SU-DHL-6 (cell line): ENCODE data around the gene SLC38A8.

ENCODE experiments used
- H2AFZ ChIP-seq: fragments of 200-600 bp; sonication (generic); 2 replicates; pipeline ENCODE4 v1.6.1; 2014; ENCODE audit warnings: low read depth, mild to moderate bottlenecking, moderate library complexity, mixed read lengths, antibody characterized with exemption, low read length; ENCODE audit not compliant: severe bottlenecking
- H3F3A ChIP-seq: fragments of 200-600 bp; shearing (Covaris generic); 2 replicates; pipeline ENCODE4 v1.6.0; 2016; ENCODE audit warnings: antibody characterized with exemption, mild to moderate bottlenecking; ENCODE audit not compliant: insufficient read depth
- H3K27ac ChIP-seq: fragments of 200-600 bp; sonication (generic); 2 replicates; pipeline ENCODE4 v1.5.1; 2016; ENCODE audit warnings: low read depth, mild to moderate bottlenecking, low read length, moderate library complexity, mixed read lengths
- H3K27me3 ChIP-seq: fragments of 200-600 bp; sonication (generic), shearing (Covaris generic); 2 replicates; pipeline ENCODE4 v1.6.0; 2014; ENCODE audit warnings: mild to moderate bottlenecking, low read length
- H3K36me3 ChIP-seq: fragments of 200-600 bp; sonication (generic); 2 replicates; pipeline ENCODE4 v1.6.1; 2014; ENCODE audit warnings: mild to moderate bottlenecking, low read length, mixed read lengths
- H3K4me2 ChIP-seq: fragments of 300-600, 200-600 bp; shearing (Covaris generic), sonication (generic); 2 replicates; pipeline ENCODE4 v1.6.0; 2014; ENCODE audit warnings: low read length, low read depth, mild to moderate bottlenecking; ENCODE audit not compliant: poor library complexity, severe bottlenecking
- H3K4me3 ChIP-seq: fragments of 200-600 bp; sonication (generic); 2 replicates; pipeline ENCODE4 v1.5.1; 2014; ENCODE audit warnings: antibody characterized with exemption, low read length, mild to moderate bottlenecking, mixed read lengths; ENCODE audit not compliant: insufficient read depth, poor library complexity, severe bottlenecking
- H3K79me2 ChIP-seq: fragments of 200-600 bp; sonication (generic); 2 replicates; pipeline ENCODE4 v1.6.1; 2014; ENCODE audit warnings: mild to moderate bottlenecking, low read length, moderate library complexity; ENCODE audit not compliant: insufficient read depth
- H3K9ac ChIP-seq: fragments of 200-600 bp; sonication (generic); 2 replicates; pipeline ENCODE4 v1.7.0; 2014; ENCODE audit warnings: mild to moderate bottlenecking, low read length
- H3K9me2 ChIP-seq: fragments of 200-600 bp; sonication (generic); replicated peaks from 2 replicates; pipeline ENCODE4 v1.6.1; 2014; ENCODE audit warnings: low read length; ENCODE audit not compliant: insufficient read depth
- H3K9me3 ChIP-seq: fragments of 200-600 bp; sonication (generic); 2 replicates; pipeline ENCODE4 v1.6.1; 2014; ENCODE audit warnings: low read length, mixed read lengths; ENCODE audit not compliant: insufficient read depth
- H4K20me1 ChIP-seq: fragments of 200-600 bp; sonication (generic); 2 replicates; pipeline ENCODE4 v1.6.1; 2014; ENCODE audit warnings: low read depth, mild to moderate bottlenecking, antibody characterized with exemption, low read length, moderate library complexity, mixed read lengths
- CTCF ChIP-seq: fragments of 200-600 bp; sonication (generic); IDR thresholded peaks from one replicate; pipeline ENCODE4 v1.5.1; 2017; ENCODE audit warnings: antibody characterized with exemption, mild to moderate bottlenecking, low read length, moderate library complexity; ENCODE audit not compliant: insufficient read depth, poor library complexity, severe bottlenecking
- EZH2phosphoT487 ChIP-seq: fragments of 200-600 bp; sonication (generic), shearing (Covaris generic); conservative IDR thresholded peaks from 2 replicates; pipeline ENCODE4 v1.6.1; 2018; ENCODE audit warnings: mild to moderate bottlenecking, antibody characterized with exemption, low read length, moderate library complexity, mixed read lengths

SLC38A8 gene

DNA sequence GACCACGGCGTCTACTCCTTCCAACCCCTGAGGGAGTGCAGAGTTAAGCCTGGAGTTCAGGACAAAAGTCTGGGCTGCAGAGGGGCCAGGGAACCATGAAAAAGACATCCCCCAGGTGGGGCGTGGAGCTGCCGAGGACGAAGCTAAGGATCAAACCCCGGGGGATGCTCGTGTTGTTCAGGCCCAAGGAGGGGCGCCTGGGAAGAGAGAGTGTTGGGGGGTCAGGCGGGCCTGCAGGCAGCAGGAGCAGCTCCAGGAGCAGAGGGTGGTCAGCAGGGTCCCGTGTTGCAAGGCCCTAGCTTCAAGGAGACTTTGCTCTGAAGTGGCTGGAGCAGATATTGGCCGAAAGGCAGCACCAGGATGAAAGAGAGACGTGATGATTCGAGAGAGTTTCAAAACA lies 47.9 kb downstream of the SLC38A8 start:
- no peak for TF ChIP-seq EZH2phosphoT487
- no peak for TF ChIP-seq CTCF
- H3K9ac ChIP-seq, result no peak overlapping the region
- no peak overlapping the region for H3K4me3 ChIP-seq
- no peak overlapping the region for H3K4me2 ChIP-seq
- no peaks in the 10 kb centered on the region for H3K9me3 ChIP-seq
- H3K79me2 ChIP-seq, result no peaks in the 10 kb centered on the region
- no peaks in the 10 kb centered on the region for H3K27me3 ChIP-seq
- no peak overlapping the region for H2AFZ ChIP-seq
- H4K20me1 ChIP-seq, result no peaks in the 10 kb centered on the region
- H3K9me2 ChIP-seq, result no peaks in the 10 kb centered on the region
- H3K27ac ChIP-seq, result no peak overlapping the region
- no peaks in the 10 kb centered on the region for H3F3A ChIP-seq
- H3K36me3 ChIP-seq, result no peaks in the 10 kb centered on the region

GRCh38 chr16:83994087-83994486 lies 48.5 kb downstream of the SLC38A8 start:
- TF ChIP-seq CTCF (no peak), EZH2phosphoT487 (no peak)
- Histone ChIP-seq H3K4me2 (no peak overlapping the region), H3F3A (no peaks in the 10 kb centered on the region), H3K27ac (no peak overlapping the region), H3K27me3 (no peaks in the 10 kb centered on the region), H4K20me1 (no peaks in the 10 kb centered on the region), H3K9me3 (no peaks in the 10 kb centered on the region), H3K4me3 (no peak overlapping the region), H3K9ac (no peak overlapping the region), H2AFZ (no peak overlapping the region), H3K9me2 (no peaks in the 10 kb centered on the region), H3K36me3 (no peaks in the 10 kb centered on the region), H3K79me2 (no peaks in the 10 kb centered on the region)

DNA sequence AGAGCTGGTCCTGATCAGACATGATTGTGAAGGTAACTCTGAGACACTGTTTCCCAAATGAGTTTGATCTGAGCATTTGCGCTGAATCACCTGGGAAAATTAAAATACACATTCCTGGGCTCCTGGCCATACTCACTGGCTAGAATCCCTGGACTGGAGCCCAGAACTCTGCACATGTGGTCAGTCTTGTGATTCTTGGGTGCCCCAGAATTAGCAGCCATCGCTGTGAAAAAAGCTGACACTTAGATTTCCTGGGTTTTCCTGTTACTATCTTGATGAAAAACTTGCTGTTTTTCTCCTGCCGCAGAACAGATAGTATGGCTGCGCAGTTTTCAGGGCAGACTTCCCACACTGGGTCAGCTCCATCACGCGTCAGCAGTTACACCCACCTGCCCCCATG lies 50.0 kb downstream of the SLC38A8 start:
- H3K27me3 ChIP-seq, result no peaks in the 10 kb centered on the region
- no peak overlapping the region for H2AFZ ChIP-seq
- H3K27ac ChIP-seq, result no peak overlapping the region
- H3K9ac ChIP-seq, result no peak overlapping the region
- H3K4me2 ChIP-seq, result no peak overlapping the region
- H3K4me3 ChIP-seq, result no peak overlapping the region
- no peaks in the 10 kb centered on the region for H3K79me2 ChIP-seq
- TF ChIP-seq CTCF (no peak), EZH2phosphoT487 (no peak)
- H3K9me2 ChIP-seq, result no peaks in the 10 kb centered on the region
- H4K20me1 ChIP-seq, result no peaks in the 10 kb centered on the region
- no peaks in the 10 kb centered on the region for H3K9me3 ChIP-seq
- no peaks in the 10 kb centered on the region for H3F3A ChIP-seq
- H3K36me3 ChIP-seq, result no peaks in the 10 kb centered on the region

- H4K20me1 ChIP-seq, result no peaks in the 10 kb centered on the region
- no peaks in the 10 kb centered on the region for H3K9me2 ChIP-seq
- no peak overlapping the region for H3K4me2 ChIP-seq
- no peak overlapping the region for H3K9ac ChIP-seq
- H3K9me3 ChIP-seq, result no peaks in the 10 kb centered on the region
- TF ChIP-seq CTCF (no peak), EZH2phosphoT487 (no peak)
- no peaks in the 10 kb centered on the region for H3K27me3 ChIP-seq
- H3K4me3 ChIP-seq, result no peak overlapping the region
- no peak overlapping the region for H2AFZ ChIP-seq
- H3K27ac ChIP-seq, result no peak overlapping the region
- H3K79me2 ChIP-seq, result no peaks in the 10 kb centered on the region
- H3F3A ChIP-seq, result no peaks in the 10 kb centered on the region
- no peaks in the 10 kb centered on the region for H3K36me3 ChIP-seq
Observed at GRCh38 chr16:83990492-83990891, 52.1 kb downstream of the SLC38A8 start.
